22Rv1 (cell line): ENCODE measurements around the gene HILPDA.

Experiments
- H3K27ac ChIP-seq: fragments of 450-650 bp; 2 replicates; pipeline ENCODE4 v1.5.1; 2017
- CTCF ChIP-seq: fragments of 450-650 bp; IDR thresholded peaks from 2 replicates; pipeline ENCODE4 v1.5.1; 2017; ENCODE audit warnings: mild to moderate bottlenecking
- ZFX ChIP-seq: fragments of 450-650 bp; IDR thresholded peaks from 2 replicates; pipeline ENCODE4 v1.6.1; 2017; ENCODE audit warnings: antibody characterized with exemption, borderline replicate concordance

The HILPDA gene

GRCh38 chr7:128409596-128410450, 45.9 kb upstream of the HILPDA start, which contains the start of gene IMPDH1:
IMPDH1 (minus strand) TSS chr7:128409982; CDS start chr7:128409901, 81 bp downstream.
- TF ChIP-seq CTCF, result 0 out of 2 replicates have a peak, but pooled peaks have one; percentile 3
- TF ChIP-seq ZFX, result no peak
- H3K27ac ChIP-seq, result peak within 1 kb of the TSS; percentile 91

DNA sequence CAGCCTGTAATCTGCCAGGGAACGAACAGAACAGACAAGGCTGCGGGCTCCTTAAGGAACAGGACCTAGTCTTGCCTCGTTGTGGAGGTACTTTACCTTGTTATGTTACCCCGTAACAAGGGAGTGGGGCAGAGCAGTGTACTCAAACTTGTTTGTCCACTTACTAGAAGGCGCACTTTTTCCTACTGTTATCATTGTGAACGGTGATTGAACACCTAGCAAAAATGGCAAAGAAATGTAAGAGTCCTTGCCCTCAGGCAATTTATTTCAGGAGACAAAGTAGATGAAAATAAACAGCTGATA, 45.3 kb upstream of the HILPDA start:
- H3K27ac ChIP-seq, result peak overlapping the region; percentile 91
- TF ChIP-seq CTCF (no peak), ZFX (no peak)

DNA sequence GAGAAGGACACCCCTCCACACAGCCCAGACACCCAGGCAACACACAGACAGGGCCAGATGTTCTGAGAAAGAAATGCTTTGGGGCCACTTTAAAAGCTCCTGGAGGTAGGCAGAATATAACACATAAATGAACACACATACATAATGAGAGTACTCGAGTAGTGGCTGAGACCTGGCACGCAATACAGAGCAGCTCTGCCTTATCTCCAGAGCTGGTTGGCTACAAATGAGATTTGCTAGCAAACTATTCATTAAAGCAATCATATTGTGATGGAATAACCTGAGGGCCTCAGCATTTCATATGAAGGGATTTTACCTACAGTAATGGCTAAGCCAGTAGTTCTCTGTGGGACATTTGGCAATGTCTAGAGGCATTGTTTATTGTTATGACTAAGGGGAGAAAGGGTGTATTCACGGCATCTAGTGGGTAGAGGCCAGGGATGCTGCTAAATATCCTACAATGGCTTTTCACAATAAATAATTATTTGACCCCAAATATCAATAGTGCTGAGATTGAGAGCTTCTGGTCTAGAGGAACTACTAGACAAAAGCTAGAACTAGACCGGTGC, 40.4 kb upstream of the HILPDA start:
- no peak overlapping the region for H3K27ac ChIP-seq
- TF ChIP-seq CTCF (no peak), ZFX (no peak)

- TF ChIP-seq CTCF, result no peak
- TF ChIP-seq ZFX, result no peak
- H3K27ac ChIP-seq, result no peak overlapping the region
Measured at GRCh38 chr7:128417071-128417470, 38.6 kb upstream of the HILPDA start.

- H3K27ac ChIP-seq, result no peak overlapping the region
- no peak for TF ChIP-seq CTCF
- TF ChIP-seq ZFX, result no peak
Measured at GRCh38 chr7:128419257-128419656, 36.4 kb upstream of the HILPDA start.

- H3K27ac ChIP-seq, result no peak overlapping the region
- TF ChIP-seq CTCF, result no peak
- TF ChIP-seq ZFX, result no peak
Measured at GRCh38 chr7:128420773-128421172, 34.9 kb upstream of the HILPDA start.

DNA sequence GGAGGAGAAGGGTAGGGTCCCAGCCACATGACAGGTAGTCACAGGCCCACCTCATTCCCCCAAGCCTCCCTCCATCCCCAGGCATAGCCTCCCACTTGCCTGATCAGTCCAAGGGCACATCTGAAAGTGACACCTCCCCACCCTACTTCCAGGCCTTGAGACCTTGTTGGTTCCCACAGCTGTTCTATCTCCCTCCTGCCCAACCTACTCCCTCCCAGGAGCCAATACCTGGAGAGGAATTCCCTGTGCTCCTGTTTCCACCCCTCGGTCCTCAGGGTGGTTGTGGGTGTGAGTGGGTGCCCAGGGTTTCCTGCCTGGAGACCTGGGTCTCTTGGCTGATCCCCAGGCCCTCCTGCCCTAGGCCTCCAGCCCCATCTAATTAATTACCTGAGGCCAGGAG, 34.3 kb upstream of the HILPDA start:
- no peak overlapping the region for H3K27ac ChIP-seq
- TF ChIP-seq ZFX, result no peak
- no peak for TF ChIP-seq CTCF
